GM12878 (cell line): Measurements from ENCODE around the gene ABHD3. TPM values are rescaled to one million over a fixed set of nuclear protein-coding genes. Genes with fewer than 3 reads are reported as not detected.

Experiments
- BACH1 ChIP-seq: fragments of 450-650 bp; IDR thresholded peaks from 2 replicates; pipeline ENCODE4 v1.6.1; 2017; ENCODE audit warnings: mild to moderate bottlenecking, borderline replicate concordance
- CBX5 ChIP-seq: sonication (generic); IDR thresholded peaks from 2 replicates; pipeline ENCODE4 v1.6.1; 2016; ENCODE audit warnings: low read depth, moderate library complexity, mild to moderate bottlenecking, inconsistent platforms
- CHD2 ChIP-seq: IDR thresholded peaks from 2 replicates; pipeline ENCODE4 v1.6.1; 2011; ENCODE audit warnings: low read depth, low read length, improper control_type of control experiment, borderline replicate concordance
- IKZF1 ChIP-seq: fragments of 450-650 bp; conservative IDR thresholded peaks from 2 replicates; pipeline ENCODE4 v1.6.1; 2017; ENCODE audit warnings: antibody characterized with exemption, mild to moderate bottlenecking
- IRF4 ChIP-seq: IDR thresholded peaks from 2 replicates; pipeline ENCODE4 v1.6.1; 2011; ENCODE audit warnings: low read depth, low read length
- MTA3 ChIP-seq: IDR thresholded peaks from 2 replicates; pipeline ENCODE4 v1.6.1; 2012; ENCODE audit warnings: low read length, inconsistent platforms, borderline replicate concordance
- NBN ChIP-seq: fragments of 450-650 bp; IDR thresholded peaks from 2 replicates; pipeline ENCODE4 v1.6.1; 2016
- NFIC ChIP-seq: IDR thresholded peaks from 2 replicates; pipeline ENCODE4 v1.6.1; 2012; ENCODE audit warnings: low read depth, mild to moderate bottlenecking, inconsistent platforms, low read length, moderate library complexity
- NFYA ChIP-seq: IDR thresholded peaks from 2 replicates; pipeline ENCODE4 v1.6.1; 2011; ENCODE audit warnings: low read depth, mild to moderate bottlenecking, low read length, improper control_type of control experiment, borderline replicate concordance
- NFYB ChIP-seq: IDR thresholded peaks from 2 replicates; pipeline ENCODE4 v1.6.1; 2011; ENCODE audit warnings: low read depth, mild to moderate bottlenecking, low read length, improper control_type of control experiment, moderate library complexity; ENCODE audit not compliant: insufficient read depth
- NRF1 ChIP-seq: conservative IDR thresholded peaks from 2 replicates; pipeline ENCODE4 v1.6.1; 2011; ENCODE audit warnings: mild to moderate bottlenecking, low read depth, low read length, improper control_type of control experiment
- POLR2A ChIP-seq: IDR thresholded peaks from 2 replicates; pipeline ENCODE4 v1.6.1; 2011; ENCODE audit warnings: low read depth, mild to moderate bottlenecking, low read length
- RAD21 ChIP-seq: IDR thresholded peaks from 2 replicates; pipeline ENCODE4 v1.6.1; 2011; ENCODE audit warnings: mild to moderate bottlenecking, low read depth, low read length, moderate library complexity; ENCODE audit not compliant: insufficient read depth
- RUNX3 ChIP-seq: IDR thresholded peaks from 2 replicates; pipeline ENCODE4 v1.6.1; 2012; ENCODE audit warnings: low read length, inconsistent platforms
- TCF12 ChIP-seq: IDR thresholded peaks from 2 replicates; pipeline ENCODE4 v1.6.1; 2011; ENCODE audit warnings: low read depth, mild to moderate bottlenecking, low read length
- YBX1 ChIP-seq: fragments of 450-650 bp; IDR thresholded peaks from 2 replicates; pipeline ENCODE4 v1.6.1; 2016; ENCODE audit warnings: antibody characterized with exemption
- ZNF622 ChIP-seq: fragments of 450-650 bp; IDR thresholded peaks from 2 replicates; pipeline ENCODE4 v1.6.1; 2017; ENCODE audit warnings: mild to moderate bottlenecking, inconsistent platforms
- polyA plus RNA-seq, 11 experiments: library from polyadenylated mRNA; depleted of rRNA in 4 of 11; unstranded in 6 of 11; stranded (reverse) in 5 of 11; fragments of >200 nt; fragmentation: Nextera tagmentation in 4 of 11; fragmentation: Illumina TruSeq in 1 of 11; extraction: Ambion mirVana in 4 of 11; extraction: Trizol in 1 of 11; gene quantifications; 1 replicate in 1 of 11; 2 replicates in 10 of 11; pipeline versions ENCODE4 v1.2.1 to v1.2.3, GENCODE V29; 2011 to 2016; ENCODE audit warnings: inconsistent platforms in 2 of 11, missing spikeins in 2 of 11, low read depth in 1 of 11
- total RNA-seq, 4 experiments: library from RNA; depleted of rRNA in 3 of 4; stranded (reverse); fragments of >200 nt in 3 of 4; fragmentation: Illumina TruSeq in 1 of 4; extraction: Trizol in 1 of 4; gene quantifications; 2 replicates each; pipeline versions ENCODE4 v1.2.1 to v1.2.3, GENCODE V29; 2013 to 2021
- TF ChIP-seq, protein P1 (sequence below): IDR thresholded peaks from 2 replicates; pipeline ENCODE4 v1.6.1; 2011; ENCODE audit warnings: low read depth, low read length, improper control_type of control experiment, borderline replicate concordance
- TF ChIP-seq, protein P2 (sequence below): fragments of 450-650 bp; IDR thresholded peaks from 2 replicates; pipeline ENCODE4 v1.6.1; 2018; ENCODE audit warnings: borderline replicate concordance, mild to moderate bottlenecking; ENCODE audit not compliant: partially characterized antibody
- TF ChIP-seq, protein P3 (sequence below): fragments of 450-650 bp; IDR thresholded peaks from 2 replicates; pipeline ENCODE4 v1.6.1; 2017; ENCODE audit warnings: mild to moderate bottlenecking, low read depth, inconsistent platforms; ENCODE audit not compliant: poor library complexity, severe bottlenecking

ABHD3 gene
- total and polyA plus RNA-seq, 10 of the 15 experiments (the other 5 are each of a cell fraction or from before 2014, with no cell fraction given), result 4.9 to 49.8 (median 18.3) TPM

DNA sequence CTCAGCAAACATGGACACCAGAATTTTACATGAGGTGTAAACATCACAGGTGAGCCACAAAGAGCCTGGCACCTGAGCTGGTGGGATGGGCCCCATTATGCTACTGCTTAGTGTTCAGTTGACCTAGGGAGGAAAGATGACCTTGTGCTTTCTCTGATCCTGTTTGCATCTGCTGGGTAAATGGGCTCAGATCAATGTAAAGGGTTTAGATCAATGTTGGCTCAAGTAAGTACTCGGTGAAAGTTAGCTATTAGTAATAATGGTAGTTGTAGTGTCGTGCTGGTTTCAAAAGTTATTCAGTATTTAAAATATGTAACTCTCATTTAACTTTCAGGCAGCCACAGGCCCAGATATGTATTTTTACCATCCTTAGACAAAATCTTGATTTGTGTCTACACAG lies 19.8 kb downstream of the ABHD3 start (continued):
- TF ChIP-seq, protein P1, sequence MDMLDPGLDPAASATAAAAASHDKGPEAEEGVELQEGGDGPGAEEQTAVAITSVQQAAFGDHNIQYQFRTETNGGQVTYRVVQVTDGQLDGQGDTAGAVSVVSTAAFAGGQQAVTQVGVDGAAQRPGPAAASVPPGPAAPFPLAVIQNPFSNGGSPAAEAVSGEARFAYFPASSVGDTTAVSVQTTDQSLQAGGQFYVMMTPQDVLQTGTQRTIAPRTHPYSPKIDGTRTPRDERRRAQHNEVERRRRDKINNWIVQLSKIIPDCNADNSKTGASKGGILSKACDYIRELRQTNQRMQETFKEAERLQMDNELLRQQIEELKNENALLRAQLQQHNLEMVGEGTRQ, result no peak
- TF ChIP-seq NBN (no peak), NFYA (no peak), RAD21 (no peak), IRF4 (no peak), YBX1 (no peak), NRF1 (no peak), POLR2A (no peak), CBX5 (no peak), CHD2 (no peak), IKZF1 (no peak), NFIC (no peak), BACH1 (no peak), NFYB (no peak), RUNX3 (peak; percentile 43; the same call in 1 of the 2 replicates), ZNF622 (no peak), TCF12 (no peak), MTA3 (0 out of 2 replicates have a peak, but pooled peaks have one; percentile 10)
- TF ChIP-seq, protein P2, sequence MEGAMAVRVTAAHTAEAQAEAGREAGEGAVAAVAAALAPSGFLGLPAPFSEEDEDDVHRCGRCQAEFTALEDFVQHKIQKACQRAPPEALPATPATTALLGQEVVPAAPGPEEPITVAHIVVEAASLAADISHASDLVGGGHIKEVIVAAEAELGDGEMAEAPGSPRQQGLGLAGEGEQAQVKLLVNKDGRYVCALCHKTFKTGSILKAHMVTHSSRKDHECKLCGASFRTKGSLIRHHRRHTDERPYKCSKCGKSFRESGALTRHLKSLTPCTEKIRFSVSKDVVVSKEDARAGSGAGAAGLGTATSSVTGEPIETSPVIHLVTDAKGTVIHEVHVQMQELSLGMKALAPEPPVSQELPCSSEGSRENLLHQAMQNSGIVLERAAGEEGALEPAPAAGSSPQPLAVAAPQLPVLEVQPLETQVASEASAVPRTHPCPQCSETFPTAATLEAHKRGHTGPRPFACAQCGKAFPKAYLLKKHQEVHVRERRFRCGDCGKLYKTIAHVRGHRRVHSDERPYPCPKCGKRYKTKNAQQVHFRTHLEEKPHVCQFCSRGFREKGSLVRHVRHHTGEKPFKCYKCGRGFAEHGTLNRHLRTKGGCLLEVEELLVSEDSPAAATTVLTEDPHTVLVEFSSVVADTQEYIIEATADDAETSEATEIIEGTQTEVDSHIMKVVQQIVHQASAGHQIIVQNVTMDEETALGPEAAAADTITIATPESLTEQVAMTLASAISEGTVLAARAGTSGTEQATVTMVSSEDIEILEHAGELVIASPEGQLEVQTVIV, result no peak
- TF ChIP-seq, protein P3, sequence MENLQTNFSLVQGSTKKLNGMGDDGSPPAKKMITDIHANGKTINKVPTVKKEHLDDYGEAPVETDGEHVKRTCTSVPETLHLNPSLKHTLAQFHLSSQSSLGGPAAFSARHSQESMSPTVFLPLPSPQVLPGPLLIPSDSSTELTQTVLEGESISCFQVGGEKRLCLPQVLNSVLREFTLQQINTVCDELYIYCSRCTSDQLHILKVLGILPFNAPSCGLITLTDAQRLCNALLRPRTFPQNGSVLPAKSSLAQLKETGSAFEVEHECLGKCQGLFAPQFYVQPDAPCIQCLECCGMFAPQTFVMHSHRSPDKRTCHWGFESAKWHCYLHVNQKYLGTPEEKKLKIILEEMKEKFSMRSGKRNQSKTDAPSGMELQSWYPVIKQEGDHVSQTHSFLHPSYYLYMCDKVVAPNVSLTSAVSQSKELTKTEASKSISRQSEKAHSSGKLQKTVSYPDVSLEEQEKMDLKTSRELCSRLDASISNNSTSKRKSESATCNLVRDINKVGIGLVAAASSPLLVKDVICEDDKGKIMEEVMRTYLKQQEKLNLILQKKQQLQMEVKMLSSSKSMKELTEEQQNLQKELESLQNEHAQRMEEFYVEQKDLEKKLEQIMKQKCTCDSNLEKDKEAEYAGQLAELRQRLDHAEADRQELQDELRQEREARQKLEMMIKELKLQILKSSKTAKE, result peak; percentile 53
